ENCODE results near the gene ANO2. TPM values are rescaled to one million over a fixed set of nuclear protein-coding genes. Genes with fewer than 3 reads are reported as not detected.

ANO2 gene
- total and polyA plus RNA-seq, 4 donors: 6.4 to 19.2 (median 9.6) TPM

GRCh38 chr12:5965950-5966383, 20.9 kb upstream of the ANO2 start:
- DNase-seq (ENCODE audit: low read depth in 4 of 6, low spot score in 6 of 6): peak in 3 of 6 donors; percentile 19 to 75 (median 53)
- H3K4me3 ChIP-seq (ENCODE audit: low read depth, low read length): no peak overlapping the region
- H3K27ac ChIP-seq (ENCODE audit: low read depth, low read length): no peak overlapping the region
- WGBS (ENCODE audit: insufficient coverage): 22% methylated on average over 5 of the region's 9 CpGs
- peaks cover 16% of the 10 kb centered on the region for H3K4me1 ChIP-seq (ENCODE audit: control insufficient read depth, insufficient read depth, low read length)
- H3K9me3 ChIP-seq (ENCODE audit: control insufficient read depth, insufficient read depth, low read length): no peaks in the 10 kb centered on the region
- peaks cover 2% of the 10 kb centered on the region for H3K27me3 ChIP-seq (ENCODE audit: control insufficient read depth, insufficient read depth, low read length)
- no peaks in the 10 kb centered on the region for H3K36me3 ChIP-seq (ENCODE audit: control insufficient read depth, insufficient read depth, low read length)

- Histone ChIP-seq H3K9me3 (ENCODE audit: control insufficient read depth, insufficient read depth, low read length) (no peaks in the 10 kb centered on the region), H3K4me3 (ENCODE audit: low read depth, low read length) (no peak overlapping the region), H3K36me3 (ENCODE audit: control insufficient read depth, insufficient read depth, low read length) (no peaks in the 10 kb centered on the region), H3K27me3 (ENCODE audit: control insufficient read depth, insufficient read depth, low read length) (peaks cover 2% of the 10 kb centered on the region), H3K27ac (ENCODE audit: low read depth, low read length) (no peak overlapping the region), H3K4me1 (ENCODE audit: control insufficient read depth, insufficient read depth, low read length) (peaks cover 16% of the 10 kb centered on the region)
- DNase-seq (ENCODE audit: low read depth in 4 of 6, low spot score in 6 of 6): peak in 1 of 6 donors; percentile 61
- 54% methylated on average over 24 of the region's 24 CpGs for WGBS (ENCODE audit: insufficient coverage)
Measured at GRCh38 chr12:5964913-5965900, 20.1 kb upstream of the ANO2 start.

GRCh38 chr12:5963515-5963914, 18.5 kb upstream of the ANO2 start:
- DNase-seq (ENCODE audit: low read depth in 4 of 6, low spot score in 6 of 6): no peak
- no peaks in the 10 kb centered on the region for H3K9me3 ChIP-seq (ENCODE audit: control insufficient read depth, insufficient read depth, low read length)
- H3K4me3 ChIP-seq (ENCODE audit: low read depth, low read length): no peak overlapping the region
- WGBS (ENCODE audit: insufficient coverage): 81% methylated on average over 4 of the region's 7 CpGs
- no peaks in the 10 kb centered on the region for H3K36me3 ChIP-seq (ENCODE audit: control insufficient read depth, insufficient read depth, low read length)
- H3K27me3 ChIP-seq (ENCODE audit: control insufficient read depth, insufficient read depth, low read length): peaks cover 2% of the 10 kb centered on the region
- H3K27ac ChIP-seq (ENCODE audit: low read depth, low read length): no peak overlapping the region
- H3K4me1 ChIP-seq (ENCODE audit: control insufficient read depth, insufficient read depth, low read length): peaks cover 16% of the 10 kb centered on the region

GRCh38 chr12:5960783-5961182, 15.7 kb upstream of the ANO2 start:
- H3K9me3 ChIP-seq (ENCODE audit: control insufficient read depth, insufficient read depth, low read length): no peaks in the 10 kb centered on the region
- WGBS (ENCODE audit: insufficient coverage): 75% methylated on average over 3 of the region's 4 CpGs

GRCh38 chr12:5956987-5957386, 11.9 kb upstream of the ANO2 start:
- no peak for DNase-seq (ENCODE audit: low read depth in 4 of 6, low spot score in 6 of 6)
- Histone ChIP-seq H3K9me3 (ENCODE audit: control insufficient read depth, insufficient read depth, low read length) (no peaks in the 10 kb centered on the region), H3K4me3 (ENCODE audit: low read depth, low read length) (no peak overlapping the region), H3K27ac (ENCODE audit: low read depth, low read length) (no peak overlapping the region), H3K36me3 (ENCODE audit: control insufficient read depth, insufficient read depth, low read length) (no peaks in the 10 kb centered on the region), H3K27me3 (ENCODE audit: control insufficient read depth, insufficient read depth, low read length) (no peaks in the 10 kb centered on the region), H3K4me1 (ENCODE audit: control insufficient read depth, insufficient read depth, low read length) (no peaks in the 10 kb centered on the region)
- WGBS (ENCODE audit: insufficient coverage): 100% methylated on average over 1 of the region's 5 CpGs

More at GRCh38 chr12:5960783-5961182, 15.7 kb upstream of the ANO2 start:
- Histone ChIP-seq H3K4me3 (ENCODE audit: low read depth, low read length) (no peak overlapping the region), H3K27ac (ENCODE audit: low read depth, low read length) (no peak overlapping the region), H3K36me3 (ENCODE audit: control insufficient read depth, insufficient read depth, low read length) (no peaks in the 10 kb centered on the region), H3K27me3 (ENCODE audit: control insufficient read depth, insufficient read depth, low read length) (no peaks in the 10 kb centered on the region), H3K4me1 (ENCODE audit: control insufficient read depth, insufficient read depth, low read length) (peaks cover 12% of the 10 kb centered on the region)
- no peak for DNase-seq (ENCODE audit: low read depth in 4 of 6, low spot score in 6 of 6)

GRCh38 chr12:5954661-5955060, 9.6 kb upstream of the ANO2 start:
- no peaks in the 10 kb centered on the region for H3K36me3 ChIP-seq (ENCODE audit: control insufficient read depth, insufficient read depth, low read length)
- H3K4me3 ChIP-seq (ENCODE audit: low read depth, low read length): no peak overlapping the region
- no peak overlapping the region for H3K27ac ChIP-seq (ENCODE audit: low read depth, low read length)
- no CpG with 5 or more reads among the region's 3 CpGs for WGBS (ENCODE audit: insufficient coverage)
- no peak for DNase-seq (ENCODE audit: low read depth in 4 of 6, low spot score in 6 of 6)
- no peaks in the 10 kb centered on the region for H3K27me3 ChIP-seq (ENCODE audit: control insufficient read depth, insufficient read depth, low read length)
- H3K9me3 ChIP-seq (ENCODE audit: control insufficient read depth, insufficient read depth, low read length): no peaks in the 10 kb centered on the region
- H3K4me1 ChIP-seq (ENCODE audit: control insufficient read depth, insufficient read depth, low read length): no peaks in the 10 kb centered on the region

GRCh38 chr12:5953835-5954586, 9.0 kb upstream of the ANO2 start:
- DNase-seq (ENCODE audit: low read depth in 4 of 6, low spot score in 6 of 6): no peak
- Histone ChIP-seq H3K36me3 (ENCODE audit: control insufficient read depth, insufficient read depth, low read length) (no peaks in the 10 kb centered on the region), H3K9me3 (ENCODE audit: control insufficient read depth, insufficient read depth, low read length) (no peaks in the 10 kb centered on the region), H3K4me3 (ENCODE audit: low read depth, low read length) (no peak overlapping the region), H3K27me3 (ENCODE audit: control insufficient read depth, insufficient read depth, low read length) (no peaks in the 10 kb centered on the region), H3K27ac (ENCODE audit: low read depth, low read length) (no peak overlapping the region), H3K4me1 (ENCODE audit: control insufficient read depth, insufficient read depth, low read length) (no peaks in the 10 kb centered on the region)
- 100% methylated on average over 2 of the region's 5 CpGs for WGBS (ENCODE audit: insufficient coverage)

- WGBS (ENCODE audit: insufficient coverage): 80% methylated on average over 1 of the region's 3 CpGs
- Histone ChIP-seq H3K27ac (ENCODE audit: low read depth, low read length) (no peak overlapping the region), H3K36me3 (ENCODE audit: control insufficient read depth, insufficient read depth, low read length) (no peaks in the 10 kb centered on the region), H3K9me3 (ENCODE audit: control insufficient read depth, insufficient read depth, low read length) (no peaks in the 10 kb centered on the region), H3K4me3 (ENCODE audit: low read depth, low read length) (no peak overlapping the region), H3K27me3 (ENCODE audit: control insufficient read depth, insufficient read depth, low read length) (no peaks in the 10 kb centered on the region), H3K4me1 (ENCODE audit: control insufficient read depth, insufficient read depth, low read length) (no peaks in the 10 kb centered on the region)
- DNase-seq (ENCODE audit: low read depth in 4 of 6, low spot score in 6 of 6): no peak
Measured at GRCh38 chr12:5952031-5952430, 7.0 kb upstream of the ANO2 start.

GRCh38 chr12:5948696-5949095, 3.6 kb upstream of the ANO2 start:
- no peak overlapping the region for H3K27ac ChIP-seq (ENCODE audit: low read depth, low read length)
- H3K27me3 ChIP-seq (ENCODE audit: control insufficient read depth, insufficient read depth, low read length): peaks cover 11% of the 10 kb centered on the region
- peaks cover 9% of the 10 kb centered on the region for H3K4me1 ChIP-seq (ENCODE audit: control insufficient read depth, insufficient read depth, low read length)
- no peaks in the 10 kb centered on the region for H3K9me3 ChIP-seq (ENCODE audit: control insufficient read depth, insufficient read depth, low read length)
- no peak overlapping the region for H3K4me3 ChIP-seq (ENCODE audit: low read depth, low read length)
- WGBS (ENCODE audit: insufficient coverage): 87% methylated on average over 3 of the region's 3 CpGs
- DNase-seq (ENCODE audit: low read depth in 4 of 6, low spot score in 6 of 6): no peak
- H3K36me3 ChIP-seq (ENCODE audit: control insufficient read depth, insufficient read depth, low read length): no peaks in the 10 kb centered on the region
